Hippocampal formation (tissue), 2 donors: ENCODE measurements around the gene TXNDC15.
"Not testable (repeated sequence)": the region's sequence is repeated elsewhere in the genome, so short reads cannot be mapped to it uniquely, and the experiment has no call there.

Experiments
- DNase-seq, 2 donors: peaks; one replicate each; lab custom pipeline; 2025; lab: John Stamatoyannopoulos, UW

Gene TXNDC15

GRCh38 chr5:134873987-134874830, at the start of gene TXNDC15:
Gene TXNDC15 (plus strand): TSS chr5:134874371. CDS start chr5:134874428, 57 bp downstream.
- peak; percentile 75 to 85 for DNase-seq

- no peak for DNase-seq
These were observed 49.5 kb upstream of the TXNDC15 start for GRCh38 chr5:134824681-134825080.

GRCh38 chr5:134825212-134825611, 49.0 kb upstream of the TXNDC15 start:
- no peak for DNase-seq

- no peak for DNase-seq
These were observed 40.7 kb upstream of the TXNDC15 start for GRCh38 chr5:134833340-134834032.

- DNase-seq: no peak
These were observed 38.5 kb upstream of the TXNDC15 start for GRCh38 chr5:134835623-134836022.

- no peak for DNase-seq
These were observed 36.5 kb upstream of the TXNDC15 start for GRCh38 chr5:134837530-134838181.

GRCh38 chr5:134838361-134838760, 35.8 kb upstream of the TXNDC15 start:
- not testable (repeated sequence) for DNase-seq

GRCh38 chr5:134840811-134841210, 33.4 kb upstream of the TXNDC15 start:
- no peak for DNase-seq

GRCh38 chr5:134844252-134844651, 29.9 kb upstream of the TXNDC15 start:
- DNase-seq: no peak

GRCh38 chr5:134845335-134845851, 28.8 kb upstream of the TXNDC15 start:
- no peak for DNase-seq

GRCh38 chr5:134845852-134846640, 28.1 kb upstream of the TXNDC15 start, which contains the start of gene C5orf24:
Gene C5orf24 (plus strand): TSS chr5:134845968. CDS start chr5:134854901, 8,933 bp downstream.
- peak; percentile 90 to 91 for DNase-seq

- no peak for DNase-seq
These were observed 27.6 kb upstream of the TXNDC15 start for GRCh38 chr5:134846641-134846960.

- DNase-seq: not testable (repeated sequence)
These were observed 24.7 kb upstream of the TXNDC15 start for GRCh38 chr5:134849434-134849933.

GRCh38 chr5:134851307-134851923, 22.8 kb upstream of the TXNDC15 start:
- DNase-seq: no peak

- not testable (repeated sequence) for DNase-seq
These were observed 17.7 kb upstream of the TXNDC15 start for GRCh38 chr5:134856465-134856864.

GRCh38 chr5:134857401-134857800, 16.8 kb upstream of the TXNDC15 start:
- no peak for DNase-seq

- no peak for DNase-seq
These were observed 9.5 kb upstream of the TXNDC15 start for GRCh38 chr5:134864707-134865106.

- DNase-seq: no peak
These were observed 677 bp upstream of the TXNDC15 start for GRCh38 chr5:134873494-134873893.

- DNase-seq: peak; percentile 47 to 69
These were observed 872 bp downstream of the TXNDC15 start for GRCh38 chr5:134874831-134875655.

GRCh38 chr5:134877159-134877558, 3.0 kb downstream of the TXNDC15 start:
- no peak for DNase-seq
